HG03432 (cell line): Measurements from ENCODE around the gene DBX1.
"Not testable (repeated sequence)": the region's sequence is repeated elsewhere in the genome, so short reads cannot be mapped to it uniquely, and the experiment has no call there.

Experiments used
- ATAC-seq: cut with Tn5 transposase; IDR thresholded peaks from one replicate; pipeline ENCODE4 v1.9.1; 2021; ENCODE audit warnings: mild to moderate bottlenecking, moderate library complexity; ENCODE audit not compliant: unreplicated experiment

The DBX1 gene

GRCh38 chr11:20161923-20162744 lies 1.9 kb upstream of the DBX1 start:
- no peak for ATAC-seq

DNA sequence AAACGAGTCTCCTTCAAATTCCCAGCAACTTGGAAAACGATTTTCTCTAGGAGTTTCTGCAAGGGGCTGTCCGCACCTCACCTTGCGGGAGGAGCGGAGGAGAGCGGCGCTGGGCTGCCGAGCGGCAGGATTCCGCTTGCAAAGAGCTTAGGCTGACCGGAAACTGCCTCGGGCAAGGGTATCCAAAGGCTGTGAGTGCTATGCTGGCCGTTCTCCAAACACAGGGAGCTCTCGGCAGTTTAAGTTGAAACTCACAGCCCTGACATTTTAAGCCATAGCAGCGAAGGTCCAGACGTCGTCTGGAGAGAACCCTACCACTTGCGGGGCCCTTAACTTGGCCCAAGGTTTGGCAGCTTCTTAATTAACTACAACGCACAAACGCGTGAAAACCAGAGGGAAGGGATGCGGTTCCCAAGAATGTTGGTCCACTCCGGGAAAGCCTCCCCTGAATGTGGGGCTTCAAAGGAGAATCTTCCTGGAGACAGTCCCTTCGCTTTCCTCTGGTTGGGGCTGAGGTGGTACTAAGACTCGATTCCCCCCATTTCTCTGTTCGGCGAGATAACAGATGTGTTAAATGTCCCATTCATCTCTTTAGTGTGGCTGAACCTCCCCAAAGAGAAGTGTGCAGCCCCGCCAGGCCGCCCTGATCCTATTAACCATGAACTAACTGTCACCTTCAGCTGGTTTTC lies 1.1 kb upstream of the DBX1 start:
- no peak for ATAC-seq

- no peak for ATAC-seq
Observed at GRCh38 chr11:20159466-20160381, 551 bp downstream of the DBX1 start.

- ATAC-seq, result no peak
Observed at GRCh38 chr11:20158597-20159257, 1.5 kb downstream of the DBX1 start.

DNA sequence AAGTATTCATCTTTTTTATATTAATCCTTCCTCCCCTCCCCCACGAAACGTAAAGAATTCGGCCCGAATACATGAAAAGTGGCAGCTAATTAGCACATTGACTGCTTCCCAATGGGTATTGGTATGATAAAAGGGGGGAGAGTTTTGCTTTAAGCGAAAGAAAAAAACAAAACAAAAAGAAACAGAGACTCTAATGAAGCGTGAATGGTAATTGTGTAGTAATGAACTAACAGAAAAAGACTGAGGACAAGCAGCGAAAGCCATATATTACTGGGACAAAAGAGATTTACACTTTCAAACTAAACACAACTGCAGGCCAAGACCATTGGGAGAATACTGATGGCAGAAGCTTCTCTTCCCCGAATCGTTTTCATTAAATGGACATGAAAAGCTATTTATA lies 2.5 kb downstream of the DBX1 start:
- no peak for ATAC-seq

GRCh38 chr11:20156876-20157613 lies 3.2 kb downstream of the DBX1 start:
- ATAC-seq, result no peak

- ATAC-seq, result no peak
Observed at GRCh38 chr11:20156280-20156875, 3.9 kb downstream of the DBX1 start.

DNA sequence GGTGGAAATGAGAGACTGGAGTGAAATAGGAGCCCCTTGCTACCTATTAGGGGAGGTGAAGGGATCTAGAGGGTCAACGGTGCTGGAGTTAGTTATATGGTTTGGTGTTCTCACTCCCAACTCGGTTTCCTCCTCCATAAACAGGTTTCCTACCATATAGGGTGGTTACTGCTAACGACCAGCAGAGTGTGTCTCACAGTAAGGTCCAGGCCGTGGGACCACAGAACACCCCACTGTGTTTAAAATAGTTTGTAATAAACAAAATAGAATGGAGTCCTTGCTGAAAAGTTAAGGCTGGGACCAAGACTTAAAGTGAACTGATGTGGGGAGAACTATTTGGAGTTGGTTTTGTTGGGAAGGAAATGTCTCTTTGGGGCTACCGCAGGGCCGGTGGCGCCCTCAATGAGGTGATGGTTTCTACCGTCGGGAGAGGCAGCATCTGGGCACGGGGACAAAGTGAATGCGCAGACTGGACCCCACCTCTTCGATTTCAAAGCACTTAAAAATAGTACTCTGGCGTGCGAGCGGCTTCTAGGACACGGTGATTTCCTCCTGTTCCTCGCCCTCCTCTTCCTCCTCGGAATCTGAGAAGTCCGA lies 4.5 kb downstream of the DBX1 start:
- ATAC-seq, result no peak

GRCh38 chr11:20154381-20154780 lies 5.9 kb downstream of the DBX1 start:
- no peak for ATAC-seq

DNA sequence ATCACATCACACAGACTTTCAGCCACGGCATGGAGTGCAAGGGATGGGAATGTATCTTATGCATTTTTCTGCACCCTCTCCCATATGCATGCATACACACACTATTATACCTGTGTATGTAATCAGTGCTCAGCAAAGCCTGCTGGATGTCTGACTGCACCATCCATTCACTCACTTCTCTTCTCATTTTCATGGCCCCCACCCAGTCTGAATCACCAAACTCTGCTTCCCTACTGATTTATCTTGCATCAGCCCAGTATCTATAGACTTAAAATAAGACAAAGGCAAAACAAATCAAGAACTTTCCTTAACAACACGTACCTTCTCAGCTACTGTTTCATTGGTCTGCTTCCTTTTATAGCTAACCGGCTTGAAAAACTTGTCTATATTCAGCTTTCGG lies 21.6 kb downstream of the DBX1 start:
- ATAC-seq, result no peak

- ATAC-seq, result no peak
Observed at GRCh38 chr11:20137637-20138036, 22.6 kb downstream of the DBX1 start.

- ATAC-seq, result no peak
Observed at GRCh38 chr11:20134991-20135736, 25.1 kb downstream of the DBX1 start.

- ATAC-seq, result no peak
Observed at GRCh38 chr11:20132667-20133039, 27.6 kb downstream of the DBX1 start.

GRCh38 chr11:20131788-20132666 lies 28.2 kb downstream of the DBX1 start:
- ATAC-seq, result no peak

DNA sequence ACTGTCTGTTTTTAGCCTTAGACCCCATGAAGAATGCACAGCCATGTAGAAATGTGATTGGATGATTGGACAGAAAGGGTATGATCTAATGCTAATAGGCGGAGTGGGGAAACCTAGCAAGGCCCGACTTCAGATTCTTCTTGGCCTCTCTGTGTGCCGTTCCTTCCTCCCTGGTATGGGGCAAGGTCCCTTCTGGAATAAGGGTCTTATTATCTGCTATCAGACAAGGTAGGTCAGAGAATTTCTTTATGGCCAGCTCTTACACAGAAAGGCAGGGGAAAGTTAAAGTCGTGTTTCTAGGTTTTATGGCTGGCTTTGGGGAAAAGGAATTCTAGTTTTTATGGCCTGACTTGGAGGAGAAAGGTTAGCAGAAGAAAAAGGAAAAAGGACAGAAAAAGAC lies 30.6 kb downstream of the DBX1 start:
- ATAC-seq, result no peak

- not testable (repeated sequence) for ATAC-seq
Observed at GRCh38 chr11:20128528-20128825, 31.8 kb downstream of the DBX1 start.

DNA sequence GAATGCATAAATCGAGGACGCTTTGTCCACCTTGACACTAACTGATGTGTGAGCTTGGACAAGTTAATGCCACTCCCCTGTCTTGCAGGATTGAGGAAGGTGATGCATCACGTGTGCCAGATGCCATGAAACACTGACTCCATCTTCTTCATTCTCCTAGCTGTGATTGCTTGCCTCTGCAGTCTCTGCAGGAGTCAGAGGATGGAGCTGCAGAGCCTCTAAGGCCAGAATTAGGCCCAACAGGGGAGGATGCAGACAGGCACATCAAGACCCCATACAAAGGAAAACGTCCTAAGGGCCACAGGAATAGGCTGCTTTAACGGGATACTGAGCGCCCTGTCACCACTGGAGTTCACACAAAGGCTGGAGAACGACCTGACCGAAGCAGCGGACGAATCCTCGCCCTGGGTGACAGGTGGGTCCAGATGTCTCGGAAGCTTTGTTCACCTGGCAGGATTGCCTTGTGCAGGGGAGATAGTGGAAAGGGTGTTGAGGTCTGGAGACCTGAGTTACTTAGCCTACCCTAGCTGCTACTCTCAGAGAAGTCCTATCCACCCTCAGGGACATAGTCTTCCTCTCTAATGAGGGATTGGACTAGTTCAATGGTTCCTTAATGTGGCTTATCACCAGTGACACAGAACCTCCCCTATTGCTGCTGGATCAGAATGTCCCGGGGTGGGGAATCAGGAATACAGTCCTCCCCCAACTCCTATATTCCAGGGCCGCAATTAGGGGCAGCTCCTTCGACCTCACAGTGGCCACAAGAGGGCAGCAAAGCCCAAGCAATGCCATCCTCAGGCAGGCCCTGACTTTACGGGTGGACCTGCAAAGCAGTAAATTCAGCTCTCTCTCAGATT lies 32.4 kb downstream of the DBX1 start:
- ATAC-seq, result peak; percentile 72
